ENCODE results near the gene KLRF2.
"Not testable (repeated sequence)": the region's sequence is repeated elsewhere in the genome, so short reads cannot be mapped to it uniquely, and the experiment has no call there.

The KLRF2 gene

GRCh38 chr12:9869307-9870161 is 11.8 kb upstream of the KLRF2 start, which contains the start of gene CLEC2B:
TSS of gene CLEC2B (minus strand) at chr12:9869354.
- no peak for TF ChIP-seq CTCF (conservative IDR thresholded peaks at IDR 0.05; ENCODE audit: low read depth, low read length)
- peak within 1 kb of the TSS; percentile 51 for H3K4me3 ChIP-seq (ENCODE audit: low read depth, low read length)
- peak; percentile 91 for DNase-seq (ENCODE audit: low read depth)

GRCh38 chr12:9870286-9870866 is 10.9 kb upstream of the KLRF2 start:
- TF ChIP-seq CTCF (conservative IDR thresholded peaks at IDR 0.05; ENCODE audit: low read depth, low read length) = no peak
- H3K4me3 ChIP-seq (ENCODE audit: low read depth, low read length) = peak overlapping the region; percentile 51
- peak; percentile 74 for DNase-seq (ENCODE audit: low read depth)

GRCh38 chr12:9872162-9872561 is 9.1 kb upstream of the KLRF2 start:
- no peak for TF ChIP-seq CTCF (conservative IDR thresholded peaks at IDR 0.05; ENCODE audit: low read depth, low read length)
- H3K4me3 ChIP-seq (ENCODE audit: low read depth, low read length) = no peak overlapping the region

GRCh38 chr12:9872742-9873141 is 8.5 kb upstream of the KLRF2 start:
- no peak for DNase-seq (ENCODE audit: low read depth)
- no peak for TF ChIP-seq CTCF (conservative IDR thresholded peaks at IDR 0.05; ENCODE audit: low read depth, low read length)
- no peak overlapping the region for H3K4me3 ChIP-seq (ENCODE audit: low read depth, low read length)

More at GRCh38 chr12:9872162-9872561, 9.1 kb upstream of the KLRF2 start:
- no peak for DNase-seq (ENCODE audit: low read depth)

- not testable (repeated sequence) for DNase-seq (ENCODE audit: low read depth); H3K4me3 ChIP-seq (ENCODE audit: low read depth, low read length)
These were observed 5.2 kb upstream of the KLRF2 start for GRCh38 chr12:9876120-9876519.

- TF ChIP-seq CTCF (conservative IDR thresholded peaks at IDR 0.05; ENCODE audit: low read depth, low read length) = no peak
- H3K4me3 ChIP-seq (ENCODE audit: low read depth, low read length) = no peak overlapping the region
- DNase-seq (ENCODE audit: low read depth) = no peak
These were observed 684 bp upstream of the KLRF2 start for GRCh38 chr12:9880532-9881078.

GRCh38 chr12:9881988-9882387 is 699 bp downstream of the KLRF2 start:
- no peak overlapping the region for H3K4me3 ChIP-seq (ENCODE audit: low read depth, low read length)
- TF ChIP-seq CTCF (conservative IDR thresholded peaks at IDR 0.05; ENCODE audit: low read depth, low read length) = no peak
- DNase-seq (ENCODE audit: low read depth) = no peak
